ENCODE data around the gene TCERG1L.

- TF ChIP-seq CTCF (IDR thresholded peaks at IDR 0.05) (no peak), POLR2AphosphoS5 (IDR thresholded peaks at IDR 0.05; ENCODE audit: insufficient read depth in 1 of 2, low read depth in 1 of 2) (no peak)
These were observed 60.9 kb downstream of the TCERG1L start for GRCh38 chr10:131250454-131251145.
